Globus pallidus (tissue), 1 donor: ENCODE data around the gene CTNNA3.

Experiments
- DNase-seq: peaks from one replicate; pipeline ENCODE4 v3.0.0-alpha.2; 2015; ENCODE audit warnings: low spot score

The CTNNA3 gene

GRCh38 chr10:66218981-66219587, 1476.9 kb downstream of the CTNNA3 start:
- DNase-seq, result no peak

GRCh38 chr10:66218289-66218688, 1477.7 kb downstream of the CTNNA3 start:
- DNase-seq, result no peak

- no peak for DNase-seq
Measured at GRCh38 chr10:66215920-66216319, 1480.1 kb downstream of the CTNNA3 start.

GRCh38 chr10:66214721-66215404, 1481.1 kb downstream of the CTNNA3 start:
- DNase-seq, result no peak

- no peak for DNase-seq
Measured at GRCh38 chr10:66209025-66209424, 1487.0 kb downstream of the CTNNA3 start.

GRCh38 chr10:66204838-66205237, 1491.2 kb downstream of the CTNNA3 start:
- no peak for DNase-seq

- no peak for DNase-seq
Measured at GRCh38 chr10:66202101-66202500, 1493.9 kb downstream of the CTNNA3 start.

- DNase-seq, result no peak
Measured at GRCh38 chr10:66192162-66192831, 1503.7 kb downstream of the CTNNA3 start.

GRCh38 chr10:66190413-66190812, 1505.6 kb downstream of the CTNNA3 start:
- DNase-seq, result no peak

- DNase-seq, result no peak
Measured at GRCh38 chr10:66189271-66189670, 1506.7 kb downstream of the CTNNA3 start.

GRCh38 chr10:66187053-66187733, 1508.8 kb downstream of the CTNNA3 start:
- DNase-seq, result no peak

- no peak for DNase-seq
Measured at GRCh38 chr10:66183028-66183427, 1513.0 kb downstream of the CTNNA3 start.

- DNase-seq, result peak; percentile 77
Measured at GRCh38 chr10:66180581-66181318, 1515.2 kb downstream of the CTNNA3 start.

- DNase-seq, result no peak
Measured at GRCh38 chr10:66180021-66180420, 1516.0 kb downstream of the CTNNA3 start.

GRCh38 chr10:66176772-66177171, 1519.2 kb downstream of the CTNNA3 start:
- no peak for DNase-seq

GRCh38 chr10:66167816-66168215, 1528.2 kb downstream of the CTNNA3 start:
- DNase-seq, result no peak

- no peak for DNase-seq
Measured at GRCh38 chr10:66162560-66163143, 1533.3 kb downstream of the CTNNA3 start.

- DNase-seq, result no peak
Measured at GRCh38 chr10:66151346-66151745, 1544.6 kb downstream of the CTNNA3 start.

- no peak for DNase-seq
Measured at GRCh38 chr10:66148312-66148711, 1547.7 kb downstream of the CTNNA3 start.

GRCh38 chr10:66144016-66144415, 1552.0 kb downstream of the CTNNA3 start:
- no peak for DNase-seq

- DNase-seq, result no peak
Measured at GRCh38 chr10:66102756-66103155, 1593.2 kb downstream of the CTNNA3 start.
